CD4-positive, alpha-beta T cell treated with Interferon alpha-2 for 1 hour (primary cell): ENCODE measurements around the gene RNF113A.
"Not testable (repeated sequence)": the region's sequence is repeated elsewhere in the genome, so short reads cannot be mapped to it uniquely, and the experiment has no call there.

Experiments
- DNase-seq, 2 donors: peaks; one replicate each; pipeline ENCODE4 v3.0.0-alpha.2; 2020 to 2022

The RNF113A gene

DNA sequence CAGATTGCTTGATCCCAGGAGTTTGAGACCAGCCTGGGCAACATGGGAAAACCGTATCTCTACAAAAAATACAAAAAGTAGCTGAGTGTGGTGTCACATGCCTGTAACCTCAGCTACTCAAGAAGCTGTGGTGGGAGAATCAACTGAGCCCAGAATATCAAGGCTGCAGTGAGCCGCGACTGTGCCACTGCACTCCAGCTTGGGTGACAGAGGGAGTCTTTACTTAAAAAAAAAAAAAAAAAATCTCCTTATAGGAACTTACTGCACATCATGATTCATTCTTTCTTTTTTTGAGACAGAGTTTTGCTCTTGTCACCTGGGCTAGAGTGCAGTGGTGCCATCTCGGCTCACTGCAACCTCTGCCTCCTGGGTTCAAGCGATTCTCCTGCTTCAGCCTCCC lies 43.1 kb downstream of the RNF113A start:
- DNase-seq: no peak

GRCh38 chrX:119826399-119826959 lies 45.1 kb downstream of the RNF113A start:
- no peak for DNase-seq

DNA sequence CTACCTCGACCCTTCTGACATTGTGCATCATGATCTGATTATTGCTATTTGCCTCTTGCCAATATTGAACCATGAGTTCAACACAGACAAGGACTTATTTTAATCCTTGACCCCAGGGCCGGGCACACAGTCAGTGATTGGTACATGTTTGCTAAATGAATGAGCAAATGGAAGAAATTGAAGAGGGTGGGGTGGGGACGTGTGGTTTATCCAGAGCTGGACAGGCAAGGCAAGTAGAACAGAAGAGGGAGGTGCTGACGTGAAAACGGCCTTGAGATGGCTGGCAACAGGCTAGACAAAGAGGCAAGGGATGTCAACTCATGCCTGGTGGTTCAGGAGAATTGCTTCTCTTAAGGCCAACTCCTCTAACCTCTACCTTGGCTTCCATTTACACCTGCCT lies 47.3 kb downstream of the RNF113A start:
- DNase-seq: not testable (repeated sequence)

GRCh38 chrX:119821703-119822102 lies 49.8 kb downstream of the RNF113A start:
- peak in 1 of 2 donors; percentile 77 for DNase-seq
